Measurements from ENCODE around the gene KRTAP6-2. TPM values are rescaled to one million over a fixed set of nuclear protein-coding genes. Genes with fewer than 3 reads are reported as not detected.

KRTAP6-2 gene, protein sequence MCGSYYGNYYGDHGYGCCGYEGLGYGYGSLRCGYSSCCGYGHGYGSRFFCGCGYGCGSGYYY
- polyA plus RNA-seq (2011; rRNA removed) (not detected in 2 replicates), polyA plus RNA-seq (2017; fragmentation: RNase III; extraction: RNeasy Plus Mini Kit Qiagen cat#74134 plus additional on column Dnase treatment) (not detected in 3 replicates), polyA minus RNA-seq (2011; rRNA and poly(A)+ RNA removed) (not detected in 2 replicates)
- polyA plus RNA-seq (2012; cell fraction: cytosol; rRNA removed) = not detected in 2 replicates
- not detected in 2 replicates for polyA plus RNA-seq (2012; cell fraction: nucleus; rRNA removed)

- Histone ChIP-seq H3K4me2 (no peak within 1 kb of the TSS), H3K27ac (no peak within 1 kb of the TSS), H3K4me3 (no peak within 1 kb of the TSS), H3K4me1 (no peaks in the 10 kb centered on the region), H3K9me3 (no peaks in the 10 kb centered on the region)
- TF ChIP-seq E2F6 (IDR thresholded peaks at IDR 0.05; ENCODE audit: borderline replicate concordance, low read depth) = no peak
- TF ChIP-seq ESRRA (IDR thresholded peaks at IDR 0.05; ENCODE audit: borderline replicate concordance, low read length) = no peak
- TF ChIP-seq FOXS1 (CRISPR knock-in tag; IDR thresholded peaks at IDR 0.05) = no peak
- no peak for TF ChIP-seq NFE2L2 (conservative IDR thresholded peaks at IDR 0.05; ENCODE audit: low read length)
- no peak for TF ChIP-seq CHD2 (IDR thresholded peaks at IDR 0.05; ENCODE audit: low read length, partially characterized antibody)
- TF ChIP-seq RCOR1 (IDR thresholded peaks at IDR 0.05; ENCODE audit: low read depth, low read length) = no peak
- TF ChIP-seq KDM5A (IDR thresholded peaks at IDR 0.05) = no peak
- no peak for TF ChIP-seq HOXB13 (CRISPR knock-in tag; IDR thresholded peaks at IDR 0.05; ENCODE audit: low read depth)
- TF ChIP-seq ZFP36 (IDR thresholded peaks at IDR 0.05; ENCODE audit: borderline replicate concordance, partially characterized antibody) = no peak
- TF ChIP-seq CHD4 (IDR thresholded peaks at IDR 0.05; ENCODE audit: borderline replicate concordance) = no peak
- no peak for TF ChIP-seq POLR2A (IDR thresholded peaks at IDR 0.05; ENCODE audit: low read length)
- TF ChIP-seq, protein P1, sequence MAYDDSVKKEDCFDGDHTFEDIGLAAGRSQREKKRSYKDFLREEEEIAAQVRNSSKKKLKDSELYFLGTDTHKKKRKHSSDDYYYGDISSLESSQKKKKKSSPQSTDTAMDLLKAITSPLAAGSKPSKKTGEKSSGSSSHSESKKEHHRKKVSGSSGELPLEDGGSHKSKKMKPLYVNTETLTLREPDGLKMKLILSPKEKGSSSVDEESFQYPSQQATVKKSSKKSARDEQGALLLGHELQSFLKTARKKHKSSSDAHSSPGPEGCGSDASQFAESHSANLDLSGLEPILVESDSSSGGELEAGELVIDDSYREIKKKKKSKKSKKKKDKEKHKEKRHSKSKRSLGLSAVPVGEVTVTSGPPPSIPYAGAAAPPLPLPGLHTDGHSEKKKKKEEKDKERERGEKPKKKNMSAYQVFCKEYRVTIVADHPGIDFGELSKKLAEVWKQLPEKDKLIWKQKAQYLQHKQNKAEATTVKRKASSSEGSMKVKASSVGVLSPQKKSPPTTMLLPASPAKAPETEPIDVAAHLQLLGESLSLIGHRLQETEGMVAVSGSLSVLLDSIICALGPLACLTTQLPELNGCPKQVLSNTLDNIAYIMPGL (CRISPR knock-in tag; IDR thresholded peaks at IDR 0.05; ENCODE audit: borderline replicate concordance) = no peak
- no peak for TF ChIP-seq CTCF (IDR thresholded peaks at IDR 0.05)
- no peak for TF ChIP-seq CEBPB (IDR thresholded peaks at IDR 0.05)
- WGBS (ENCODE audit: missing lambda C conversion rate) = 53% methylated on average over 6 of the region's 6 CpGs
- FAIRE-seq (no peak), ATAC-seq (no peak), DNase-seq (ENCODE audit: low read depth in 1 of 2, low spot score in 1 of 2) (no peak)
- CTCF ChIA-PET = no interaction called here
- POLR2A ChIA-PET = no interaction called here
Observed at GRCh38 chr21:30598802-30599201, at the start of gene KRTAP6-2. TSS of gene KRTAP6-2 (minus strand) at chr21:30598902. CDS start at chr21:30598874, 28 bp downstream.

GRCh38 chr21:30646904-30647414 lies 48.3 kb upstream of the KRTAP6-2 start:
- H3K4me3 ChIP-seq = no peak overlapping the region
- POLR2A ChIA-PET = no interaction called here
- TF ChIP-seq CBX8 (IDR thresholded peaks at IDR 0.05) (no peak), NFE2L2 (conservative IDR thresholded peaks at IDR 0.05; ENCODE audit: low read length) (no peak), MYC (IDR thresholded peaks at IDR 0.05; ENCODE audit: borderline replicate concordance, low read length) (no peak), TFCP2L1 (CRISPR knock-in tag; IDR thresholded peaks at IDR 0.05) (no peak), NR3C1 (IDR thresholded peaks at IDR 0.05) (no peak), HEYL (CRISPR knock-in tag; IDR thresholded peaks at IDR 0.05) (no peak), EP300 (IDR thresholded peaks at IDR 0.05) (no peak), HDAC2 (IDR thresholded peaks at IDR 0.05) (no peak), HOXB13 (CRISPR knock-in tag; IDR thresholded peaks at IDR 0.05; ENCODE audit: low read depth) (no peak), ZC3H11A (IDR thresholded peaks at IDR 0.05) (no peak)
- no peak overlapping the region for H3K4me2 ChIP-seq
- H3K27ac ChIP-seq = no peak overlapping the region
- no peak for ATAC-seq
- H3K4me1 ChIP-seq = no peaks in the 10 kb centered on the region
- no peak for DNase-seq (ENCODE audit: low read depth in 1 of 2, low spot score in 1 of 2)
- no peaks in the 10 kb centered on the region for H3K9me3 ChIP-seq
- 0% methylated on average over 1 of the region's 1 CpG for WGBS (ENCODE audit: missing lambda C conversion rate)
- CTCF ChIA-PET = no interaction called here
- no peak for FAIRE-seq
